DOHH2 (cell line): ENCODE measurements around the gene SFTPB.

Experiments used
- H3F3A ChIP-seq: fragments of 200-600 bp; sonication (generic), shearing (Covaris generic); 2 replicates; pipeline ENCODE4 v1.6.0; 2016; ENCODE audit warnings: antibody characterized with exemption, mild to moderate bottlenecking; ENCODE audit not compliant: control insufficient read depth, insufficient read depth
- H3K27ac ChIP-seq: fragments of 200-600 bp; sonication (generic); 2 replicates; pipeline ENCODE4 v1.5.1; 2014; ENCODE audit warnings: low read depth, mild to moderate bottlenecking, low read length, moderate library complexity
- H3K27me3 ChIP-seq: fragments of 200-600 bp; sonication (generic); 2 replicates; pipeline ENCODE4 v1.6.1; 2014; ENCODE audit warnings: mild to moderate bottlenecking, low read length, mixed read lengths; ENCODE audit not compliant: control insufficient read depth
- H3K36me3 ChIP-seq: fragments of 200-600 bp; sonication (generic); 2 replicates; pipeline ENCODE4 v1.6.1; 2014; ENCODE audit warnings: mild to moderate bottlenecking, low read length, moderate library complexity, mixed read lengths; ENCODE audit not compliant: control insufficient read depth
- H3K4me1 ChIP-seq: fragments of 200-600 bp; sonication (generic); 2 replicates; pipeline ENCODE4 v1.6.1; 2014; ENCODE audit warnings: mild to moderate bottlenecking, low read length, mixed read lengths; ENCODE audit not compliant: control insufficient read depth
- H3K4me2 ChIP-seq: fragments of 200-600 bp; sonication (generic); 2 replicates; pipeline ENCODE4 v1.6.0; 2014; ENCODE audit warnings: mild to moderate bottlenecking, low read length, moderate library complexity
- H3K4me3 ChIP-seq: fragments of 200-600 bp; sonication (generic); 2 replicates; pipeline ENCODE4 v1.5.1; 2014; ENCODE audit warnings: mild to moderate bottlenecking, low read length, mixed read lengths
- H3K79me2 ChIP-seq: fragments of 200-600 bp; sonication (generic); 2 replicates; pipeline ENCODE4 v1.6.1; 2014; ENCODE audit warnings: mild to moderate bottlenecking, low read length, mixed read lengths; ENCODE audit not compliant: control insufficient read depth
- H3K9me2 ChIP-seq: fragments of 200-600 bp; sonication (generic); replicated peaks from 2 replicates; pipeline ENCODE4 v1.6.1; 2014; ENCODE audit warnings: mild to moderate bottlenecking, low read length, mixed read lengths; ENCODE audit not compliant: control insufficient read depth
- H3K9me3 ChIP-seq: fragments of 200-600 bp; sonication (generic); 2 replicates; pipeline ENCODE4 v1.6.1; 2014; ENCODE audit warnings: antibody characterized with exemption, low read length, mixed read lengths; ENCODE audit not compliant: control insufficient read depth, insufficient read depth
- H4K20me1 ChIP-seq: fragments of 200-600 bp; sonication (generic); 2 replicates; pipeline ENCODE4 v1.6.0; 2014; ENCODE audit warnings: low read depth, mild to moderate bottlenecking, antibody characterized with exemption, low read length, moderate library complexity; ENCODE audit not compliant: control insufficient read depth, insufficient read depth
- EZH2phosphoT487 ChIP-seq: fragments of 200-600 bp; sonication (generic); IDR thresholded peaks from 2 replicates; pipeline ENCODE4 v1.6.1; 2017; ENCODE audit warnings: borderline replicate concordance, mild to moderate bottlenecking, antibody characterized with exemption, low read length, moderate library complexity, mixed read lengths
- TF ChIP-seq, protein P1 (sequence below): fragments of 200-600 bp; sonication (generic); IDR thresholded peaks from one replicate; pipeline ENCODE4 v1.5.1; 2014; ENCODE audit warnings: antibody characterized with exemption, mild to moderate bottlenecking, low read depth, low read length; ENCODE audit not compliant: poor library complexity, severe bottlenecking

The SFTPB gene

DNA sequence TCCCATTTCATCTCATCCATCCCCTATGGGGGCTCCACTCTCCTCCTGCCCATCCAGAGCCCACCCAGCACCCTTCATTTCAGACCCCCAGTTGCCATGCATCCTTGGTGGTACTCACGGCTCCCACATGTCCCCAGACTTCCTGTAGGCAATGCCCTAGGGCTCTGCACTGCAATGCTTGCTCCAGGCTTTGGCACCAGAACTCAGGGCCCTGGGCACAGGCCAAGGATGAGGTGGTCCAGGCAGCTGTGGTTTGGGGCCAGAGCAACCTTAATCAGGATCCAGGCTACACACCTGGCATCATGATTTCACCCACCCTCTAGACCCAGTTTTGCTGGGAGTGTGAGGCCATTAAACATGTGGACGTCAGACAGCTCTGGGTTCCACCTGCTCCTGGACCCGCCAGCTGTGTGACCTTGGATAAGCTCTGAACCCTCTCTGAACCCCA lies 414 bp downstream of the SFTPB start:
- H3K4me1 ChIP-seq: no peaks in the 10 kb centered on the region
- H3K4me3 ChIP-seq: no peak overlapping the region
- H3K9me2 ChIP-seq: no peaks in the 10 kb centered on the region
- H3K27ac ChIP-seq: no peak overlapping the region
- no peaks in the 10 kb centered on the region for H3F3A ChIP-seq
- no peaks in the 10 kb centered on the region for H4K20me1 ChIP-seq
- no peaks in the 10 kb centered on the region for H3K36me3 ChIP-seq
- H3K79me2 ChIP-seq: no peaks in the 10 kb centered on the region
- TF ChIP-seq, protein P1, sequence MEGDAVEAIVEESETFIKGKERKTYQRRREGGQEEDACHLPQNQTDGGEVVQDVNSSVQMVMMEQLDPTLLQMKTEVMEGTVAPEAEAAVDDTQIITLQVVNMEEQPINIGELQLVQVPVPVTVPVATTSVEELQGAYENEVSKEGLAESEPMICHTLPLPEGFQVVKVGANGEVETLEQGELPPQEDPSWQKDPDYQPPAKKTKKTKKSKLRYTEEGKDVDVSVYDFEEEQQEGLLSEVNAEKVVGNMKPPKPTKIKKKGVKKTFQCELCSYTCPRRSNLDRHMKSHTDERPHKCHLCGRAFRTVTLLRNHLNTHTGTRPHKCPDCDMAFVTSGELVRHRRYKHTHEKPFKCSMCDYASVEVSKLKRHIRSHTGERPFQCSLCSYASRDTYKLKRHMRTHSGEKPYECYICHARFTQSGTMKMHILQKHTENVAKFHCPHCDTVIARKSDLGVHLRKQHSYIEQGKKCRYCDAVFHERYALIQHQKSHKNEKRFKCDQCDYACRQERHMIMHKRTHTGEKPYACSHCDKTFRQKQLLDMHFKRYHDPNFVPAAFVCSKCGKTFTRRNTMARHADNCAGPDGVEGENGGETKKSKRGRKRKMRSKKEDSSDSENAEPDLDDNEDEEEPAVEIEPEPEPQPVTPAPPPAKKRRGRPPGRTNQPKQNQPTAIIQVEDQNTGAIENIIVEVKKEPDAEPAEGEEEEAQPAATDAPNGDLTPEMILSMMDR: no peak
- no peaks in the 10 kb centered on the region for H3K27me3 ChIP-seq
- no peak overlapping the region for H3K4me2 ChIP-seq
- H3K9me3 ChIP-seq: no peaks in the 10 kb centered on the region

DNA sequence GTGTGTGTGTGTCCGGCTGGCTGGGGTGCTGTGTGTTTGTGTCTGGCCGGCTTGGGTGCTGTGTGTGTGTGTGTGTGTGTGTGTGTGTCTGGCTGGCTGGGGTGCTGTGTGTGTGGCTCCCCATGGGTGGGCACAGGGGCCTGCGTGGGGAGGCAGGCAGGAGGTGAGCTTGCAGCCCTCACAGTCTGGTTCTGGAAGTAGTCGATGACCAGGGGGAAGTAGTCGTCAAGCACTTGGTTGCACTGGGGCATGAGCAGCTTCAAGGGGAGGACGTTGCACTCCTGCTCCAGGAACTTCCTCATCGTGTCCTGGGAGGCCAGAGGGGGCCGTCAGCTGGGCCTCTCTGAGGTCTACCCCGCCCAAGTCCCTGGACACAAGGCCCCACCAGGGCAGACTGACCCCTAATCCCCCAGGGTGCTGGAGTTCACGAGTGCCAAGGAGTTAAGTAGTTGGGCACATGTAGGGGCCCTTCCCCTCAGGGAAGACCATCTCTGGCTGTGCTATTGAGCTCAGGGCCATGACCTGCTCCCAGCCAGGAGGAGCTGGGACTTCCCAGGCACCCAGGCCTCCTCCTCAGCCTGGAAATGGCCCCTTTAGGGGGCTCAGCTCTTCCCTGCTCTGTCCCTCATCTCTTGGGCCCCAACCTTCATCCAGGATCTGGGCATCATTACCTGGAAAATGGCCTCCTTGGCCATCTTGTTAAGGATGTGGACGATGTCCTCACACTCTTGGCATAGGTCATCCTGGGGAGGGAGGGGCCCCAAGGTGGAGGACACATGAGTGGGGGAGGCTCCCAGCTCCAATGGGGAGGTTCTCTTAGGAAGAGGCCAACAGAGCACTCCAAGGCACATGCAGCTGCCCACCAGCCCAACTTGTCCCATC lies 1.3 kb downstream of the SFTPB start:
- H3K27me3 ChIP-seq: no peaks in the 10 kb centered on the region
- H3K4me2 ChIP-seq: no peak overlapping the region
- no peaks in the 10 kb centered on the region for H3K79me2 ChIP-seq
- H4K20me1 ChIP-seq: no peaks in the 10 kb centered on the region
- TF ChIP-seq, protein P1: no peak
- TF ChIP-seq EZH2phosphoT487: no peak
- no peaks in the 10 kb centered on the region for H3K9me2 ChIP-seq
- H3K9me3 ChIP-seq: no peaks in the 10 kb centered on the region
- H3K36me3 ChIP-seq: no peaks in the 10 kb centered on the region
- H3K4me3 ChIP-seq: no peak overlapping the region
- H3K27ac ChIP-seq: no peak overlapping the region
- H3F3A ChIP-seq: no peaks in the 10 kb centered on the region
- H3K4me1 ChIP-seq: no peaks in the 10 kb centered on the region

DNA sequence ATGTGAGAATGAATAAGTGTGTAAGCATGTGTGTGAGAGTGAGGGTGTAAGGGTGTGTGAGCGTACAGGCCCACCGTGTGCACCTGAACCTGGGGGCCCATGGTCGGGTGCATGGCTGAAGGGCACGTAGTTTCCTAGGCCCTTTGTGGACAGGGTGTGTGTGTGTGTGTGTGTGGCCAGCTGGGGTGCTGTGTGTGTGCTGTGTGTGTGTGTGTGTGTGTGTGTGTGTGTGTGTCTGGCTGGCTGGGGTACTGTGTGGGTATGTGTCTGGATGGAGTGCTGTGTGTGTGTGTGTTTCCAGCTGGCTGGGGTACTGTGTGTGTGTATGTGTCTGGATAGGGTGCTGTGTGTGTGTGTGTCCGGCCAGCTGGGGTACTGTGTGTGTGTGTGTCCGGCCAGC lies 2.0 kb downstream of the SFTPB start:
- no peak overlapping the region for H3K27ac ChIP-seq
- no peaks in the 10 kb centered on the region for H3F3A ChIP-seq
- H3K9me3 ChIP-seq: no peaks in the 10 kb centered on the region
- H3K36me3 ChIP-seq: no peaks in the 10 kb centered on the region
- H3K27me3 ChIP-seq: no peaks in the 10 kb centered on the region
- H3K4me2 ChIP-seq: no peak overlapping the region
- H3K4me1 ChIP-seq: no peaks in the 10 kb centered on the region
- TF ChIP-seq EZH2phosphoT487: no peak
- TF ChIP-seq, protein P1: no peak
- no peak overlapping the region for H3K4me3 ChIP-seq
- H3K9me2 ChIP-seq: no peaks in the 10 kb centered on the region
- H3K79me2 ChIP-seq: no peaks in the 10 kb centered on the region
- H4K20me1 ChIP-seq: no peaks in the 10 kb centered on the region
